HTERT RPE-1 (cell line): Measurements from ENCODE around the gene SLC9A8.

Experiments used
- in situ Hi-C: fragments of 300-500 bp; cut with MboI; formaldehyde crosslinking; loops from 4 replicates; pipeline ENCODE4 v1.14.3; 2020; ENCODE audit warnings: low sequenced_read_pairs

SLC9A8 gene

DNA sequence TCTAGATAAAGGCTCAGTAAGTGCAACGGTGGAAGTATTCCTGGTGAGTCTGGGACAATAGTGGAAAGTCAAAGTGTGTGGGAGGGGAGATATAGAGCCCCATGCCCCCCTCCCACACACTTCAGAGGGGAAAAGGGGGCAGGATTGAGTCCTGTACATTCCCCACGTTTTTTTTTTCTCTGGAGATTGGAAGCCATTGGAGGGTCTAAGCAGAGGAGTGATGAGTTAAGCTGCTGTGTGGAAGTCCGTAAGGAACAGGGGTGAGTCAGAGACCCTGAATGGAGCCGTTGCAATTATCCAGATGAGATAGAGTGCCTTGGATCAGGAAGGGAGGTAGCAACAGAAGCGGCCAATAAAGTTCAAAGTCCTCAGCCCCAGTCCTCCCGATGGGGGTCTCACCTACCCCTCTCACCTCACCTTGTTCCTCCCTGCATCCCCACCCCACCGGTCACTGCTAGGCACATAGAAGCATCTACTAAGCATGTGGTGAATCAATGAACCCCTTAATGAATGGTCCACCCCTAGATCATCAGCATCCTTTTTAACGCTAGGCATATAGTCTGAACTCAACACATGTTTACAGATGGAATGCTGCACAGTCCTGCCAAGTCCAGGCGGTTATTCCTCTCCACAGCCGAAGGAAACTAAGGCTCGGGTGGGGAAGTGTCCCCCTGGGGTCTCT, 662 bp upstream of the SLC9A8 start:
- in situ Hi-C loops, result no loop called here

DNA sequence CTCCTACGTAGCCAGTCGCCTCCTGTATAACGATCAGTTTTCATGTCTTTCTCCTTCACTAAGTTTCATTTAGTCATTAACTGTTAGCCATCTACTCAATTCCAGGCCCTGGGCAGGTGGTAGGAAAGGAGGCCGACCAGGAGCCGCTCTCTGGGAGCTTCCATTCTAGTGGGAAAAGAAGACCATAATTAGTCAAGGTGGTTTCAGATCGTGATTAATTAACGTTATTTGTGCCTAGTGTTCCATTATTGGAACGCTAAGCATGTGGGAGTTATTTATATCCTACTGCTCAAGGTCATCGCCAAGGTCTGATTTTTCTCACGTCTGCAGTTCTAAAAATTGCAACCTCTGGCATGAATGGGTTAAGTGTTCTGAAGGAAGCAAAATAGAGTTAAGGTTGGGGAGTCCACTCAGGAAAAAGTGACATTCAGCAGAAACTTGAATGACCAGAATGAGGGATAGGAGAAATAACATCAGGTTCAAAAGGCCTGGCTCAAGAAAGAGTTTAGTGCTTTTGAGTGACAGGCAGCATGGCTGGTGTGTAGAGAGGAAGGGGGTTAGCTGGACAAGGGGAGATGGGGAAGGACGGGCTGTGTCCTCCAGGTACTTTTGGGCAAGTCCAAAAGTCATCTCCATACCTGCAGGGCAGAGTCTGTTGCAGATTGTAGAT, 812 bp downstream of the SLC9A8 start:
- in situ Hi-C loops, result no loop called here

DNA sequence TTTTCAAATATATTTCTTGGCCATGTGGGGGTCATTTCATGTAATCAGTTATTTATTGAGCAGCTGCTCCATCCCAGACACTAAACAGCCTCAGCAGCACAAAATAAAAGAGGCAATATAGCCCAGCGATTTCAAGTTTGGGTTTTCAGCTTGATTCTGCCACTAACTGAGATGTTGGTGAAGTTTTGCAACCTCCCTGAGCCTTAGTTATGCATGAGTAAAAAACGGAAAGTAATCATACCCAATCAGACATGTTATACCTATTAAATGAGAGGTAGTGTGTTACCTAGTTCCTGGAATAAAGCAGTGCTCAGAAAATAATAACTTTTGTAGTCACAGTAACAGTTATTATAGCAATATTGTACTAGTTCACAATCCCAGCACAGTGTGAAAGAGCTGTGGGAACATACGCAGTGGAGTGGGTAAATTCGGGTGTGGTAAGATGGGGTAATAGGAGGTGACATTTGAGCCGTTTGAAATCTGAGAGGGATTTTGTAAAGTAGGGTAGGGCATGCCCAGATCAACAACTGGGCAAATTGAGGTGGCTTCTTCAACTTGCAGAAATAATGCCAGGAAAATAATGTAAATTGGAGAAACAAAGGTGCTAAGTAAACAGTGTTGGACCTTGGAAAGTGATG, 1.5 kb downstream of the SLC9A8 start:
- in situ Hi-C loops, result no loop called here

GRCh38 chr20:49818816-49819215, 6.2 kb downstream of the SLC9A8 start:
- in situ Hi-C loops, result no loop called here

DNA sequence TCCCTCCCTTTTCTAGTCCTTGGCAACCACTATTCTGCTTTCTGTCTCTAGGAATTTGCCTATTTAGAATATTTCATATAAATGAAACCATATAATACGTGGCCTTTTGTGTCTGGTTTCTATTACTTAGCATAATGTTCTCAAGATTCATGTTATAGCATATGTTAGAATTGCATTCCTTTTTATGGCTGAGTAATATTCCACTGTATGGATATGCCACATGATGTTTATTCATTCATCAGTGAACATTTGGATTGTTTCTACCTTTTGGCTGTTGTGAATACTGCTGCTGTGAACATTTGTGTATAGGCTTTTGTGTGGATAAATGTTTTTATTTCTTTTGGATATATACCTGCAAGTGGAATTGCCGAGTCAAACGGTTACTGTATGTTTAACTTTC, 7.1 kb downstream of the SLC9A8 start:
- in situ Hi-C loops, result no loop called here

DNA sequence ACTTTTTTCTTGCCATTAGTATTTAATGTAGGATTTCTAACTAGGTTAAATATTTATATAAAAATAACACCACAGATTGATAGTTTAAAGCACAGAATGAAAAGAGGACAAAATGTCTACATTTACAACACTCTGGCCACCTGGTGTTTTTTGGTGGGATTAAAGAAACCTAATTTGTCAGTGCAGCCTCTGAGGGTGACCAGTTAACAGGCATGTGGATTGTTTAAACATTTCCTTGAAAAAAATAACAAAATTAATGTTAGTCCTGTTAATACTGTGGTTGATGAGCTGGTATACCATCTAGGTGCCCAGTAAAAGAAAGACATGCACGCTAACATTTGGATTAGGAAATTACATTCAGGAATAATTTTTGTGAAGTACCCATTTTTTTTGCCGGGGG, 8.8 kb downstream of the SLC9A8 start:
- in situ Hi-C loops, result no loop called here

DNA sequence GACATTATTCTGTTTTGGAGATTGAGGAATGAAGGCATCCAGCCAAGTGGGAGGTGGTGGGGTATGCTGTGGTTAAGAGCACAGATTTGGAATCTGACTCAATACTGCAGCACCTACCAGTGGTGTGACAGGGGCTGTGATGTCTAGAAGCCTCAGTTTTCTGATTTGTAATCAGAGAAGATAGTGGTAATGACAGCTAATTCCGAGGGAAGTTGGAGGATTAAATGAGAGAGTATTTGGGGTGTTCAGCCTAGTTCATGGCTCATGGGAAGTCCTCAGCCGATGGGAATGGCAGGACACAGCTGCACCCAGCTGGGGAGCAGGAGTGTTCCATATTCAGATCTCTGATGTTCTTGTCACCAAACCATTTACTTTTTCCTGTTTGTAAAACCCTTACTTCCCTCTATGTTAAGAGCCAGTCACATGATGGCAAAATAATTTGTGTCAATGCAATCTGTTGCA, 9.3 kb downstream of the SLC9A8 start:
- in situ Hi-C loops, result no loop called here

DNA sequence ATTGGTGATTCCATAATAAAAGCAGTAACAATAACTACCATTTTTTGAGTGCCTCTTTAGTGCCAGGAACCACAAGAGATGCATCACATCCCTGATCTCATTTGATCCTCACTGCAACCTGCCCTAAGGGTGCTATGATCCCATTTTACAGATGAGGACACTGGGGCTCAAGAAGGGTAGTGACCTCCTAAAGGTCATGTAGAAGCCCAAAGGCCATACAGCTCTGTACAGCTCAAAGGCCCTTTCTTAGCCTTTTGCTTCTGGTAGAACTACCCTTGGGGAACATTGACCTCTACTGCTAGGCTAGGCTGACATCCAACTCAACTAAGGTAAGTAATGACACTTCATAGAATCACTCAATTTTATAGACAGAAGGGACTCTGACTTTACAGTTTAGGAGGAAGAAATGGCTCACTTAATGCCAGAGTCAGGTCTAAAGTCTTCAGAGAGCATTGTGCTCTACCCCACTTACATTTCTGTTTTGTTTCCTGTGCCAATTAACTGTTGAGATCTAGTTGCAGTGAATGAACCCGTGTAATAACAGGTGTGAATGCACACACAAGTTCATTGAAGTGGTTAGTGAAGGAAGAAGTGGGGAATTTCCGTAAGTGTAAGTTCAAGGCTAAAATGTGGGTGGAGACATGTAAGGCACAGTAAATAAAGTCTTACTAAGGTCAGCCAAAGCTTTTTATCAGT, 10.7 kb downstream of the SLC9A8 start:
- in situ Hi-C loops, result no loop called here

GRCh38 chr20:49824206-49824605, 11.6 kb downstream of the SLC9A8 start:
- in situ Hi-C loops, result no loop called here

GRCh38 chr20:49825521-49826033, 12.9 kb downstream of the SLC9A8 start:
- in situ Hi-C loops, result loop anchor here (25.0 kb wide), 1 partner anchor 213 kb away; no protein-coding TSS in a partner anchor

DNA sequence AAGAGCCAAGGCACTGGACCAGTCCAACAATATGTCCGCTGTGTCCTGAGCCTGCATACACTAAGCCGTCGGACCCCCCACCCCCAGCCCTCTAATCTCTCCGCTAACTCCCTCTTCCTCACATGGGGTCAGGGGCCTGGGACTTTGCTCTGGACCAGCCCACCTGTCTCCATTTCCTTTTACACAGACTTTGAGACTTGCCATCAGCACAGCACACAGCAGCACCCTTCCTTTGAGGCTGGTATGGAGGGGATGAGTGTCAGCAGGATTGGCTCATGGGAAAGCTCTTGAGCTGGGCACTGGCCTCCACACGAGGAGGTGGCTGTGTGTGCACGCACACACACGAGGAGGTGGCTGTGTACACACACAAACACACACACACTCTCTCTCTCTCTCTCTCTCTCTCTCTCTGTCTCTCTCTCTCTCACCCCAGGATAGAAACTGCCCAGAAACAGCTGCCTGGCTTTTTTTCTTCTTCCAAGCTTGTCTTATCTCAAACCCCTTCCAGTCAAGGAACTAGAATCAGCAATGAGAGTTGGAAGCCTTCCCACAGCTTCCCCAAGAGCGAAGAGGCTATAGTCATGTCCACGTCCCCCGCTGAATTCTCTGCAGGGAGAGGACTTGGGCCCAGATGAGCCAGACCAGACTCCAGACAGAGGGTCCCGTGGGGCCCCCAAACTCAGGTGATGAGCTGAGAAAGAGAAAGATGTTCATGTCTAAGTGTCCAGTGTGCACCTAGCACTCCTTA, 18.6 kb downstream of the SLC9A8 start:
- in situ Hi-C loops, result loop anchor here (25.0 kb wide), 1 partner anchor 219 kb away; no protein-coding TSS in a partner anchor

GRCh38 chr20:49831770-49832631, 19.4 kb downstream of the SLC9A8 start:
- in situ Hi-C loops, result loop anchor here (25.0 kb wide), 1 partner anchor 220 kb away; no protein-coding TSS in a partner anchor

- in situ Hi-C loops, result loop anchor here (25.0 kb wide), 1 partner anchor 220 kb away; no protein-coding TSS in a partner anchor
Observed at GRCh38 chr20:49832632-49833327, 20.2 kb downstream of the SLC9A8 start.

DNA sequence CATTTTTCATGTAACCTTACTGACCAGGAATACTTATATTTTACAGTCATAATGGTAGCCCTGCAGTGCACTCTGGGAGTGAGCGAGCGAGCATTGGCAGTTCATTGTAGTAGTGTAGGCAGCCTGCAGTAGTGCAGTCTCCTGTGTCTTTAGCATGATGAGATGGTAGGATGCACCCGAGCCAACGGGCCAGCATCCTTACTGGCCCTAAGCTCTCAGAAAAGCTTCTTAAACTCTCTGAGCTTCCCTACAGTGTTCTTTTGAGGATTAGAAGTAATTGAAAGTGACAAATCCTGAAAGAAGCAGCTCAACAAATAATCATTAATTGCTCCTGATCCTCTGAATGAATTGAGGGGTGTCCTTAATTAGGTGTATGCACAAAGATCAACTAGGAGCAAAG, 20.9 kb downstream of the SLC9A8 start:
- in situ Hi-C loops, result loop anchor here (25.0 kb wide), 1 partner anchor 221 kb away; no protein-coding TSS in a partner anchor

DNA sequence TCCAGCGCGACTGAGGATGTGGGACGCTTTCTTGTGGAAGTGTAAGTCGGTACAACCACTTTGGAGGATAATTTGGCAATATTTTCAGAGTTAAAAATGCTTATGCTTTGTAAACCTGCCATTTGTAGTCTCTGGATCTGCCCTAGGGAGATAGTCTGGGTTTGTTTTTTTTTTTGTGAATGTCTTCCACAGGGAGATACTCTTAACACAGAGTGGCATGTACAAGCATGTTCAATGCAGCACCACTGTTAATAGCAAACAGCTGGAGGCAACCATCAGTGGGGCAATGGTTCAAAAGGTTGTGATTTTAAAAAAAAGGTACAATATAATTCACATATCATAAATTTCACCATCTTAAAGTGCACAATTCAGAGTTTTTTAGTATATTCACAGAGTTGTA, 22.4 kb downstream of the SLC9A8 start:
- in situ Hi-C loops, result loop anchor here (25.0 kb wide), 1 partner anchor 223 kb away; no protein-coding TSS in a partner anchor

DNA sequence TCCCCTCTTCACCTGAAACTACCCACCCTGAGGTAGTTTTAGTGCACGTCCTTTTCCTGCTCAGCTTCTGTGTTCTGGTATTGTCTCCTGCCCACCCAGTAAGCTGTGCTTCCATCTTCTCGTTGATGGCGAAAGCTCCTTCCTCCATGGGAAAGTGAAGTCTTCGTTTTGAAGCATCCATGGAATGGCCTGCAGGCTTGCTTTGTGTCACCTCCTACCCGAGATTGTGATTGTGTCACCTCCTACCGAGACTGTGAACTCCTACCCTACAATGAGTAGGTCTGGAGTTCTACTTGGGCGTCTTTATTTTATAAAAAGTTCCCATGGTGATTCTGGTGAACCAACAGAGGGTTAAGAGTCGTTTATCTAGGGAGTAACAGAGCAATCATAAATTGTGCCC, 25.9 kb downstream of the SLC9A8 start:
- in situ Hi-C loops, result loop anchor here (25.0 kb wide), 1 partner anchor 226 kb away; no protein-coding TSS in a partner anchor

GRCh38 chr20:49843139-49843538, 30.5 kb downstream of the SLC9A8 start:
- in situ Hi-C loops, result loop anchor here (25.0 kb wide), 1 partner anchor 231 kb away; no protein-coding TSS in a partner anchor

DNA sequence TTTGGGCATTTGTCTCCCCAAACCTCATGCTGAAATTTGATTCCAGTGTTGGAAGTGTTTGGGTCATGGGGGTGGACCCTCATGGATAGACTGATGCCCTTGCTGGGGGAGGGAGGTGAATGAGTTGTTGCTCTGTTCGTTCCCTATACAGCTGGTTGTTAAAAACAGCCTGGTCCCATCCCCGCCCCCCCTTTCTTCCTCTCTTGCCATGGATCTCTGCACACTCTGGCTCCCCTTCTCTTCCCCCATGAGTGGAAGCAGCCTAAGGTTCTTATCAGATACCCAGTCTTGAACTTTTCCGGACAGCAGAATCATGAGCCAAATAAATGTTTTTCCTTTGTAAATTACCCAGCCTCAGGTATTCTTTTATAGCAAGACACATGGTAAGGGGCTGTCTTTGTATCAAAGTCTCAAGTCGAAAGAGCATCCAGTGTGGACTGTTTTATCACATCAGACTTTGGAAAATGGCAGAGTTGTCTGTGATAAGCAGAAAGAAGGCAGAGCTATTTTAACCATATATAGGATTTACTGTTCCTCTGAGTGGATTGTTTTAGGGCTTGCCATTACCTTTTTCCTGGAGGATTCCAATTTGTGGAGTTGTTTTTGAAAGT, 31.2 kb downstream of the SLC9A8 start:
- in situ Hi-C loops, result loop anchor here (25.0 kb wide), 1 partner anchor 232 kb away; no protein-coding TSS in a partner anchor
